H9 (cell line): Measurements from ENCODE around the gene PLCB1. TPM values are rescaled to one million over a fixed set of nuclear protein-coding genes. Genes with fewer than 3 reads are reported as not detected.

Experiments
- DNase-seq: peaks from one replicate; pipeline ENCODE4 v3.0.0-alpha.2; 2017
- H2AFZ ChIP-seq: one replicate; pipeline ENCODE4 v1.6.1; 2013; ENCODE audit warnings: mild to moderate bottlenecking, low read length, control low read depth, moderate library complexity
- H2AK5ac ChIP-seq: 2 replicates; pipeline ENCODE4 v1.6.1; 2013; ENCODE audit warnings: low read length, control low read depth, mixed read lengths; ENCODE audit not compliant: insufficient read length
- H2BK120ac ChIP-seq: one replicate; pipeline ENCODE4 v1.6.1; 2013; ENCODE audit warnings: low read depth, mild to moderate bottlenecking, low read length, control low read depth, inconsistent platforms; ENCODE audit not compliant: poor library complexity, severe bottlenecking
- H2BK12ac ChIP-seq: 2 replicates; pipeline ENCODE4 v1.6.1; 2013; ENCODE audit warnings: low read length, control low read depth, mixed read lengths, low read depth; ENCODE audit not compliant: insufficient read length
- H2BK15ac ChIP-seq: 2 replicates; pipeline ENCODE4 v1.6.1; 2013; ENCODE audit warnings: low read depth, low read length, control low read depth
- H2BK20ac ChIP-seq: one replicate; pipeline ENCODE4 v1.6.1; 2013; ENCODE audit warnings: low read depth, mild to moderate bottlenecking, low read length, control low read depth, inconsistent platforms; ENCODE audit not compliant: poor library complexity, severe bottlenecking
- H2BK5ac ChIP-seq: 2 replicates; pipeline ENCODE4 v1.6.1; 2013; ENCODE audit warnings: low read length, control low read depth, mixed read lengths; ENCODE audit not compliant: insufficient read length
- H3K14ac ChIP-seq: 2 replicates; pipeline ENCODE4 v1.6.1; 2013; ENCODE audit warnings: low read length, control low read depth; ENCODE audit not compliant: insufficient read depth
- H3K18ac ChIP-seq: 2 replicates; pipeline ENCODE4 v1.6.1; 2013; ENCODE audit warnings: low read depth, mild to moderate bottlenecking, mixed read lengths, low read length, control low read depth; ENCODE audit not compliant: insufficient read length
- H3K23ac ChIP-seq: 2 replicates; pipeline ENCODE4 v1.6.1; 2013; ENCODE audit warnings: low read length, control low read depth, mixed read lengths, low read depth; ENCODE audit not compliant: insufficient read length
- H3K23me2 ChIP-seq: 2 replicates; pipeline ENCODE4 v1.6.1; 2013; ENCODE audit warnings: low read depth, mild to moderate bottlenecking, mixed read lengths, low read length, control low read depth; ENCODE audit not compliant: insufficient read length, poor library complexity, severe bottlenecking
- H3K27ac ChIP-seq: 2 replicates; pipeline ENCODE4 v1.5.1; 2013; ENCODE audit warnings: low read length, control low read depth, mixed read lengths, low read depth; ENCODE audit not compliant: insufficient read length
- H3K27me3 ChIP-seq: 2 replicates; pipeline ENCODE4 v1.6.1; 2013; ENCODE audit warnings: low read length, control low read depth, inconsistent platforms; ENCODE audit not compliant: insufficient read depth
- H3K4ac ChIP-seq: 2 replicates; pipeline ENCODE4 v1.6.1; 2013; ENCODE audit warnings: low read depth, mild to moderate bottlenecking, control low read depth, inconsistent platforms, low read length, moderate library complexity
- H3K4me1 ChIP-seq: 2 replicates; pipeline ENCODE4 v1.6.1; 2013; ENCODE audit warnings: low read length, control low read depth, inconsistent platforms; ENCODE audit not compliant: insufficient read depth
- H3K4me2 ChIP-seq: 2 replicates; pipeline ENCODE4 v1.6.1; 2013; ENCODE audit warnings: low read length, control low read depth, mixed read lengths; ENCODE audit not compliant: insufficient read length, insufficient read depth
- H3K56ac ChIP-seq: 2 replicates; pipeline ENCODE4 v1.6.1; 2013; ENCODE audit warnings: low read depth, mild to moderate bottlenecking, mixed read lengths, low read length, control low read depth; ENCODE audit not compliant: insufficient read length
- H3K79me1 ChIP-seq: 2 replicates; pipeline ENCODE4 v1.6.1; 2013; ENCODE audit warnings: low read depth, mild to moderate bottlenecking, moderate library complexity, low read length, control low read depth, inconsistent platforms; ENCODE audit not compliant: insufficient read depth, poor library complexity, severe bottlenecking
- H3K79me2 ChIP-seq: 2 replicates; pipeline ENCODE4 v1.6.1; 2013; ENCODE audit warnings: low read length, control low read depth, inconsistent platforms; ENCODE audit not compliant: insufficient read depth
- H3K9ac ChIP-seq: 2 replicates; pipeline ENCODE4 v1.6.1; 2013; ENCODE audit warnings: low read length, control low read depth, mixed read lengths; ENCODE audit not compliant: insufficient read length; ENCODE audit errors: extremely low read depth
- H3K9me3 ChIP-seq: one replicate; pipeline ENCODE4 v1.6.1; 2013; ENCODE audit warnings: low read depth, low read length, inconsistent platforms; ENCODE audit not compliant: control insufficient read depth
- H3T11ph ChIP-seq: one replicate; pipeline ENCODE4 v1.6.1; 2013; ENCODE audit warnings: mild to moderate bottlenecking, low read length, control low read depth, inconsistent platforms
- H4K20me1 ChIP-seq: one replicate; pipeline ENCODE4 v1.6.1; 2013; ENCODE audit not compliant: control insufficient read depth, insufficient read length, insufficient read depth
- H4K5ac ChIP-seq: 2 replicates; pipeline ENCODE4 v1.6.1; 2013; ENCODE audit warnings: low read depth, mild to moderate bottlenecking, mixed read lengths, low read length, control low read depth; ENCODE audit not compliant: insufficient read length
- H4K8ac ChIP-seq: replicated peaks from 2 replicates; pipeline ENCODE4 v1.6.1; 2013; ENCODE audit warnings: low read length, control low read depth, mixed read lengths, low read depth; ENCODE audit not compliant: insufficient read length
- H4K91ac ChIP-seq: 2 replicates; pipeline ENCODE4 v1.6.1; 2013; ENCODE audit warnings: low read depth, mild to moderate bottlenecking, moderate library complexity, mixed read lengths, low read length, control low read depth; ENCODE audit not compliant: insufficient read length
- H3K27ac Mint-ChIP-seq, 3 experiments: 2 replicates in 2 of 3; 3 replicates in 1 of 3; pipeline ENCODE4 v1.8.0; 2020 to 2021; ENCODE audit warnings: mixed read lengths in 3 of 3, mild to moderate bottlenecking in 1 of 3, moderate library complexity in 1 of 3
- H3K27me3 Mint-ChIP-seq: 2 replicates; pipeline ENCODE4 v1.8.0; 2021; ENCODE audit warnings: low read depth, mild to moderate bottlenecking, moderate library complexity, mixed read lengths
- H3K36me3 Mint-ChIP-seq, 3 experiments: 2 replicates in 2 of 3; 3 replicates in 1 of 3; pipeline ENCODE4 v1.8.0; 2020 to 2021; ENCODE audit warnings: low read depth in 3 of 3, mixed read lengths in 3 of 3; ENCODE audit not compliant: insufficient read depth in 1 of 3
- H3K4me1 Mint-ChIP-seq, 2 experiments: 2 replicates each; pipeline ENCODE4 v1.8.0; 2020; ENCODE audit warnings: mixed read lengths in 2 of 2
- H3K4me3 Mint-ChIP-seq, 2 experiments: 2 replicates in 1 of 2; 3 replicates in 1 of 2; pipeline ENCODE4 v1.8.0; 2020 to 2021; ENCODE audit warnings: mild to moderate bottlenecking in 2 of 2, mixed read lengths in 2 of 2, moderate library complexity in 1 of 2
- H3K9me3 Mint-ChIP-seq, 2 experiments: 2 replicates in 1 of 2; 3 replicates in 1 of 2; pipeline ENCODE4 v1.8.0; 2020; ENCODE audit warnings: mild to moderate bottlenecking in 2 of 2, mixed read lengths in 2 of 2, moderate library complexity in 1 of 2
- CTCF ChIP-seq: fragments of 200-600 bp; sonication (generic); conservative IDR thresholded peaks from 3 replicates; pipeline ENCODE4 v1.8.0; 2021; ENCODE audit warnings: antibody characterized with exemption, mild to moderate bottlenecking
- WGBS: extraction: QIAGEN DNeasy Blood & Tissue Kit; methylation state at CpG from one replicate; pipeline ENCODE4 v1.1.7; 2013; ENCODE audit warnings: missing lambda C conversion rate, low lambda C conversion rate, mixed read lengths; ENCODE audit not compliant: insufficient read length; ENCODE audit errors: extremely low coverage; 5-methylcytosine and 5-hydroxymethylcytosine counted together
- total RNA-seq: library from RNA; stranded (reverse); gene quantifications from 2 replicates; pipeline ENCODE4 v1.2.1, GENCODE V29; 2021

The PLCB1 gene
- total RNA-seq, 1 experiment from 2014 or later, result 11.5 TPM

DNA sequence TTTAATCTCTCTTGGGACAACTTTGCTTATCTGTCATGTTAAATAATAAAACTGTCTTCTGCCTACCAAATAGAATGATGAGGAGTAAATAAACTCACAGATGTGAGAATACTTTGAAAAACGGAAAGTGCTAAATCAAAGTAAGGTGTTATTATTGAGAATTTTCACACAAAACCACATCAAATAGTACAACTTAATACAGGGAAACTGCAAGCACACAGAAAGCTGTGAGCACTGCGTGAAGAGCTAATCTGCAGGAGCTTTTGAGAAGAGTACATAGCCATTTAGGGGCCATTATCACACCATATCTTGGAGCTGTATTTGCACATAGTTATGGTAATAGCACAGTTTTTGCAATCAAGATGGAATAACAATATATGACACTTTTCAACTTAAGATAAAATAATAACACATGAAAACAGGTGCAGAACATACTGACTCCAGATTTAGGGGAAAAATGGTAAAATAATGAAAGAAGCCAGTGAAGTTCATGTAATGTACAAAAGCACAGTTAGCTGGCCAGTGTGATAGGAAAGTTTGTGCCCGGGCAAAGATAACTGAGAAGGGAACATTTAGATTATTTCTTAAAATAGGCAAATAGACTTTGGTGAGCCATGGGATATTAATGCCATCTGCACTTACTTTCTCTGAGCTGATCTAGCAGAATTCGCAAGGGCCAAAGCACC lies 538.3 kb downstream of the PLCB1 start:
- Histone ChIP-seq H3K23me2 (no peaks in the 10 kb centered on the region), H2BK120ac (no peak overlapping the region), H3K4ac (no peak overlapping the region), H4K91ac (no peak overlapping the region), H3K4me1 (0 out of 2 replicates have a peak, but pooled peaks cover 2% of the 10 kb centered on the region), H3K9ac (no peak overlapping the region), H3K18ac (no peak overlapping the region), H3K4me2 (no peak overlapping the region), H3K23ac (no peak overlapping the region), H3K56ac (no peak overlapping the region), H3K79me2 (no peaks in the 10 kb centered on the region), H3T11ph (no peak overlapping the region), H3K79me1 (no peaks in the 10 kb centered on the region), H3K14ac (no peak overlapping the region), H2BK20ac (no peak overlapping the region), H2AFZ (no peak overlapping the region), H4K8ac (no peak overlapping the region), H2AK5ac (no peak overlapping the region), H3K27me3 (no peaks in the 10 kb centered on the region), H2BK12ac (no peak overlapping the region), H3K27ac (no peak overlapping the region), H2BK5ac (no peak overlapping the region), H4K5ac (no peak overlapping the region), H2BK15ac (no peak overlapping the region), H4K20me1 (peaks cover 3% of the 10 kb centered on the region), H3K9me3 (no peaks in the 10 kb centered on the region)
- no peak overlapping the region for H3K27ac Mint-ChIP-seq
- no peak for DNase-seq
- no peaks in the 10 kb centered on the region for H3K36me3 Mint-ChIP-seq
- no peaks in the 10 kb centered on the region for H3K9me3 Mint-ChIP-seq
- H3K27me3 Mint-ChIP-seq, result no peaks in the 10 kb centered on the region
- H3K4me3 Mint-ChIP-seq, result no peak overlapping the region
- no peak for TF ChIP-seq CTCF
- H3K4me1 Mint-ChIP-seq, result peaks cover 5 to 7% of the 10 kb centered on the region in 2 experiments
- WGBS, result no CpG with 5 or more reads among the region's 4 CpGs
